ENCODE results near the gene NRXN2.

DNA sequence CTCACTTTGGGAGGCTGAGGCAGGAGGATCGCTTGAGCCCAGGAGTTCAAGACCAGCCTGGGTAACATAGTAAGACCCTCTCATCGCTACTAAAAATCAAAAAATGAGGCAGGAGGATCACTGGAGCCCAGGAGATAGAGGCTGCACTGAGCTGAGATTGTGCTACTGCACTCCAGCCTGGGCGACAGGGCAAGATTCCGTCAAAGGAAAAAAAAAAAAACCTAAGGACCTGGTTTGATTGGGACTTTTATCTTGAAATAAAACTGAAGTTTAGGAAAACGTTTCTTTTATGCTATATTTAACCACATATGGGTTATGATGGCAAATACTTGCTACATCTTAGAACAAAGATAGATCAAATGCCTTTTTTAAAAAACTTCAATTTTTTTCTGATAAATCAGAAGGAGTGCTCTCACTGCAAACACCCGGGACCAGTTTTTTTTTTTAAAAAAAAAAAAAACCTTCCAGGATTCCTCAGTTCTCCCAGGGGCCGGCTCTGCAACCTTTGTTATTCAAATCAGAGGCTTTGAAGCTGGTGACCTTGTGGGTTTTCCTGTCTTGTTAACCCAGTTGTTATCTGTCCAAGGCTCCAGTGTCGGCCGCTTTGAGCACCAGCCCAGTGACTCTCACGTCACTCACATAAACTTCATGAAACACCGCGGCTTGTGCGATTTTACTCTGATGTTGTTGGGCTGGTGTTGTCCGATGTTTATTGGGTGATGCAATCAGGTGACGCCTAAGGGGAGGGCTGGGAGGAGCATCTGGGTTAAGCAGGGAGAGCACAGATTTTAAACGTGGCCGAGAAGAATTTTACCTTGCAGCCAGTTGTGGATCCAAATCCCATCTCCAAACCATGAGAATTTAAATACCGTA, 156.7 kb downstream of the NRXN2 start:
- TF ChIP-seq, protein P1, sequence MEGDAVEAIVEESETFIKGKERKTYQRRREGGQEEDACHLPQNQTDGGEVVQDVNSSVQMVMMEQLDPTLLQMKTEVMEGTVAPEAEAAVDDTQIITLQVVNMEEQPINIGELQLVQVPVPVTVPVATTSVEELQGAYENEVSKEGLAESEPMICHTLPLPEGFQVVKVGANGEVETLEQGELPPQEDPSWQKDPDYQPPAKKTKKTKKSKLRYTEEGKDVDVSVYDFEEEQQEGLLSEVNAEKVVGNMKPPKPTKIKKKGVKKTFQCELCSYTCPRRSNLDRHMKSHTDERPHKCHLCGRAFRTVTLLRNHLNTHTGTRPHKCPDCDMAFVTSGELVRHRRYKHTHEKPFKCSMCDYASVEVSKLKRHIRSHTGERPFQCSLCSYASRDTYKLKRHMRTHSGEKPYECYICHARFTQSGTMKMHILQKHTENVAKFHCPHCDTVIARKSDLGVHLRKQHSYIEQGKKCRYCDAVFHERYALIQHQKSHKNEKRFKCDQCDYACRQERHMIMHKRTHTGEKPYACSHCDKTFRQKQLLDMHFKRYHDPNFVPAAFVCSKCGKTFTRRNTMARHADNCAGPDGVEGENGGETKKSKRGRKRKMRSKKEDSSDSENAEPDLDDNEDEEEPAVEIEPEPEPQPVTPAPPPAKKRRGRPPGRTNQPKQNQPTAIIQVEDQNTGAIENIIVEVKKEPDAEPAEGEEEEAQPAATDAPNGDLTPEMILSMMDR (conservative IDR thresholded peaks at IDR 0.05): no peak
- TF ChIP-seq ZFX (IDR thresholded peaks at IDR 0.05): no peak

All from C4-2B (cell line).